Ovary (tissue), 3 donors: ENCODE measurements around the gene SVEP1.

Experiments
- CTCF ChIP-seq, 3 donors: fragments of 450-650 bp in 2 of 3; fragments of 200-600 bp in 1 of 3; IDR thresholded peaks; one replicate each; pipeline versions ENCODE4 v1.5.1 to v1.8.0; 2016 to 2022; ENCODE audit warnings: antibody characterized with exemption in 3 of 3, mild to moderate bottlenecking in 1 of 3
- EP300 ChIP-seq: sonication (generic); formaldehyde crosslinking; IDR thresholded peaks from one replicate; pipeline ENCODE4 v1.6.1; 2017; ENCODE audit warnings: antibody characterized with exemption
- POLR2A ChIP-seq: fragments of 450-650 bp; IDR thresholded peaks from one replicate; pipeline ENCODE4 v1.6.1; 2017; ENCODE audit warnings: antibody characterized with exemption, mild to moderate bottlenecking, moderate library complexity
- donor health status: DM: no; HTN: no; CAD: no.

GRCh38 chr9:110486218-110486617 is 93.3 kb downstream of the SVEP1 start:
- TF ChIP-seq CTCF (IDR thresholded peaks at IDR 0.05) = no peak
- no peak for TF ChIP-seq POLR2A
- no peak for TF ChIP-seq EP300
